Renal cortical epithelial cell (primary cell): ENCODE measurements around the gene AFAP1L2. TPM values are rescaled to one million over a fixed set of nuclear protein-coding genes. Genes with fewer than 3 reads are reported as not detected.
A peak's percentile ranks its signal among the peaks of the same experiment; 100 is the strongest.

Experiments
- DNase-seq: peaks from one replicate; pipeline ENCODE4 v3.0.0-alpha.2; 2011; ENCODE audit warnings: low read depth
- total RNA-seq: library from RNA; depleted of rRNA; stranded (reverse); fragments of >200 nt; gene quantifications from 2 replicates; pipeline ENCODE4 v1.2.3, GENCODE V29; 2014

AFAP1L2 gene
- total RNA-seq, 1 donor from 2014 or later: 71.4 TPM

GRCh38 chr10:114412907-114413797 lies 8.8 kb upstream of the AFAP1L2 start:
- peak; percentile 95 for DNase-seq

- peak; percentile 56 for DNase-seq
Observed at GRCh38 chr10:114408968-114409444, 4.7 kb upstream of the AFAP1L2 start.

DNA sequence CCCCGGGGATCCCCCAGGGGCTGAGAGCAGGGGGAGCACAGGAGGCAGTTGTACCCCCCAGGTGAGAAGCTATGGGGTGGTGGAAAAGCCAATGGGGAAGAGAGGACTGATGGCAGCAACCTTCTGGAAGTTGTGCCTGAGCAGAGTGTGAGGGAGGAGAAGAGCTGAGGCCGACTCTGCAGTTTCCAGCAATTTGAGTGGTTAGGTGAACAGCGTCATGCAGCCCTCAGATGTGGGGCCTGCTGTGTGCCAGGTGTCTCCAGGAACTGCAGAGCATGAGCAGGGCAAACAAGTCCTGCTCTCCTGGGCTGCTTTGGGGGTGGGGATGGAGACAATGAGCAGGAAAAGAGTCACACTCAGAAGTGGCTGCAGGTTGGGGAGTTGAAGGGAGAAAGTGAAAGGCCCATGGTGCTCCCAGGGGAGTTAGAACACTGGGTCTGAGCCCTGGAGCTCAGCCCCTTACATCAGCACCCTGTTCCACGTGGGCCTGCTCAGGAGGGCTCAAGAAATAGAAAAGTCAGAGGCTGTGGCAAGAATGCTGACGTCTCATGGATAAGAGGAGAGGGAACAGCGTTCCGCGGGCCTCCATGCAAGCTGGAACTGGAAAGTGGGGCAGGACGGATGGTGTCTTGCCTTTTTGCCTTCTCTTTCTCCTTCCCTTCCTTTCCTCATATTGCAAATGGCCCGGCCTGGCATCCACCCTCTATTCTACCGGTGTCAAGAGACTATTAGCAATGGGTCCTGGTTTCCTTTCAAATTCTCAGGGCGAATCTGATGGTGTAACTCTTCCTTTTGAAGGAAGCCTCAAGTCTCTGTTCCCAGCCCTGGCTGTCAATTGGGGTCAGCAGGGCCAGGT lies 4.0 kb upstream of the AFAP1L2 start:
- DNase-seq: no peak

DNA sequence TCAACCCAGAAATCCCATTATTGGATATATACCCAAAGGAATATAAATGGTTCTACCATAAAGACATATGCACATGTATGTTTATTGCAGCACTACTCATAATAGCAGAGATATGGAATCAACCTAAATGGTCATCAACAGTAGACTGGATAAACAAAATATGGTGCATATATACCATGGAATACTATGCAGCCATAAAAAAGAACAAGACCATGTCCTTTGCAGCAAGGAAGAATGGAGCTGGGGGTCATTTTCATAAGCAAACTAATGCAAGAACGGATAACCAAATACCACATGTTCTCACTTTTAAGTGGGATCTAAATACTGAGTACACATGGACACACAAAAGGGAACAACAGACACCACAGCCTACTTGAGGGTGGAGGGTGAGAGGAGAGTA lies 2.2 kb upstream of the AFAP1L2 start:
- no peak for DNase-seq

DNA sequence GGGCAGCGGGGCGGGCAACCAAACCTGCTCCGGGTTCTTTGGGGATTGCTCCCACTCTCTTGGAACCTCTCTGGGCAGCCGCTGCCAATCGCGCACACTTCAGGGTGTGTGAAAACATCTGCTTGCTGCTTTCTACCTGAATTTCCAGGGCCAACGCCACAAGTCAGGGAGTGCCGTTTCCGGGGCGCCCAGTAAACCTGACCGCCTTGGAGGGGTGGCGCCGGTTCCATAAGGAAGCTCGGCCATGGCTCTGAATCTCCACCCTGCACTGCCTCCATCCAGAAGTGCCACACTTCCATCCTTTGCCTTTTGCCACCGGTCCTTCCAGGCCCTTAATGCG lies 679 bp upstream of the AFAP1L2 start:
- DNase-seq: no peak

GRCh38 chr10:114403541-114404161 lies 651 bp downstream of the AFAP1L2 start:
- DNase-seq: no peak

GRCh38 chr10:114402871-114403540 lies 1.3 kb downstream of the AFAP1L2 start:
- DNase-seq: no peak

DNA sequence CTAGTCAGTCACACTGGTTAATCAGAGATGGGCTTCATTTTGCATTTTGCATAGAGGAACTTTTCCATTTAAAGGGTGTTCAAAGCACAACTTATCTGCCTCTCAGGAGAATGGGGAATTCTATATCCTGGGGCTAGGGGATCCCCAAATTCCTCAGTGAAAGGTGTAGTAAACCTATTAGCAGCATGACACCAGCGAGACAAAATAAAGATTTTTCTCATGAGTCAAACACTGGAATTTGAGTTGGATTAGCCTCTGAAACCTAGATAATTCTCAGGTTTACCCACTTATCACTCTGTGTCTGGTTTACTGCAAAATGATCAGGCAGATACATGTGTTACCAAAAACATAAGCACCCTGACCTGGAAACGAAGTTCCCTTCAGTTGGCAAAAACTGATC lies 2.1 kb downstream of the AFAP1L2 start:
- DNase-seq: no peak

GRCh38 chr10:114401195-114401791 lies 3.0 kb downstream of the AFAP1L2 start:
- peak; percentile 50 for DNase-seq

DNA sequence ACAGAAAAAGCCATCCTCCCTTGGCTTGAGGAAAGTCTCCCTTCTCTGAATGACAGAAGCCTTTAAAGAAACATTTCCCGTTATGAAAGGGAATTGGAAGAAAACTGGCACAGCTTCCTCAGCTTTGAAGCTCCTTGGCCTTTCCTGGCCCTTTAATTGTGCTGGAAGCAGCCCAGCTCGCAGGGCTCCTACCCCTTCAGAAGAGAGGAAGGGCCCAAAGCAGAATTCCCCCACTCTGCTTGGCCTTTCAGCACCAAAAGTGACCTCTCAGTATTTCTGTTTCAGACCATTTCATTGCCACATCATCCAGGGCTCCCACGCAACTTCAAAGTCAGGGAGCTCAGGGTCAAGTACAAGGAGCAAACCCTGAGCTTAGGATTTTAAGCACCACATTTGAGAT lies 4.2 kb downstream of the AFAP1L2 start:
- peak; percentile 29 for DNase-seq

DNA sequence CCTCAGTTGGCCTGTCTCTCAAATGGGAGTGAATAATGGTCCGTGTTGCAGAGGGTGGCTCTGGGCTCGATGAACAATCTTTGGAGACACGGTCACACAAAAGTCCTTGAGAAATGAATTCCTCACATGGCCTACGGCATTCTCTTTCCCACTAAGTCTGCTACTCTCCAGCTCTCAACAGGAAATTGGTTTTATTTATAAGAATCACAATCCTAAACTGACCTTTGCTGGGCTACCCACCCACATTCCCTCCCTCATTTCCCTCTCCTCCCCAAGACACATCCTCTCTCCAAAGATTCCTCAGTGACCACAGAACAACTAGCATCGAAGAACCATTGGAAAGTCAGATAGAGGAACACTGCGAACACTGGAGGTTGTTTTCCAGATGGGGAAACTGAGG lies 4.7 kb downstream of the AFAP1L2 start:
- DNase-seq: no peak

DNA sequence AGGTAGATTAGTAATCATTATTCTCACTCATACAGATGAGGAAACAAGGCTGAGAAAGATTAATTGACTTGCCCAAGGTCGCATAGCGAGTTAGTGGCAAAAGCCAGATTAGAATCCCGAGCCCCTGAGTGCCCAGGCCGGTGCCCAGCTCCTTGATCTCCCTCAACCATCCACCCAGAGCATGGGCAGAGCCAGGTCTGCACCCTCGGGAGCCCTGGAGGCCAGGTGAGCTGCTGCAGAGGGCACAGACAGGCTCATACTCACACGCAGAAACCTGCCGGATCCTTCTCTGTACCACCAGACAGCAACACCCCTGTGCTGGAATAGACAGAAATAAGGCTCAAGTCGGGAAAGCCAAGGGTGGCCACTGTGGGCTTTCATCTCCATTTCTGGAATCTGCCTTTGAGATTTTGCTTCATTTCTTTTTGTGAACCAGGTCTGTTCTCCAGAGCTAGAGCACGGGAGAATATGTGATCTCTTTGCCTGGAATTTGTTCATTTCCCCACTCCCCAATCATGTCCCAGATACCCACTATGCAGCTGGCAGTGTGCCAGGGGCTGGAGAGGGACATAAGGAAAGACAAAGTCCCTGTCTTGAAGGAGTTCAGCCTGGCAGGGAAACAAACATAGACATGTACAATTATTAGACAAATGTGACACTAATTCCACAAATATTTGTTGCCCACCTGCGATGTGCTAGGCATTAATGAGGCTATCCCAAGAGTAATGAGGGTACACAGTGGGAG lies 5.5 kb downstream of the AFAP1L2 start:
- DNase-seq: no peak

GRCh38 chr10:114397651-114398145 lies 6.6 kb downstream of the AFAP1L2 start:
- no peak for DNase-seq

- no peak for DNase-seq
Observed at GRCh38 chr10:114396464-114396863, 7.8 kb downstream of the AFAP1L2 start.

DNA sequence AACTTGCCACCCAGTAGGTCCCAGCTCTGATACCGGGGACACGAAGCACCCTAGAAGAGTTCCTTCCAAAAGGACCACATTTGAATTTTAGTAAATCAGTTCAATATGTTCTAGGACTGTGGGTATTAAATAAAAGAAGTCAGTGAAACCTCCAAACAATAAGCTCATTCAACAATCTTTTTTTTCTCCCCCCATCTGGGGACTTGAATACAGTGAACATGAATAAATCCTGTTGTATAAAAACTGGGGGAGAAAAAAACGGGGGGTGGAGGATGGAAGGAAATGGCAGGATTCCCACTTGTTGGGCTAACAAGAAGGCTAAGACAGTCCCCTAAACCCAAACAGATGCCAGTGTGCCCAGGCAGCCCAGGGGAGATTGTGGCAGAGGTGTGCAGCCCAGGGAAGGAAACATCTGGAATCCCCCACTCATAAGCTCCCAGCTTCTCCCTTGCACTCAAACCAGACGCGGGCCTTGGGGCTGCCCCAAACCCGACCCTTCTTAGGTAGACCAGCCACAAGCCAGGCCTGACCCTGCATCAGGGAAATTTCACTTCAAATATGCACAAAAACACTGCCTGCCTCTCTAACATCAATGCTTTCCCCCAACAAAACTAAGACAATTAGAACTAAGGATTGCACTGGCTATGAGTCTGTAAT lies 8.8 kb downstream of the AFAP1L2 start:
- no peak for DNase-seq

DNA sequence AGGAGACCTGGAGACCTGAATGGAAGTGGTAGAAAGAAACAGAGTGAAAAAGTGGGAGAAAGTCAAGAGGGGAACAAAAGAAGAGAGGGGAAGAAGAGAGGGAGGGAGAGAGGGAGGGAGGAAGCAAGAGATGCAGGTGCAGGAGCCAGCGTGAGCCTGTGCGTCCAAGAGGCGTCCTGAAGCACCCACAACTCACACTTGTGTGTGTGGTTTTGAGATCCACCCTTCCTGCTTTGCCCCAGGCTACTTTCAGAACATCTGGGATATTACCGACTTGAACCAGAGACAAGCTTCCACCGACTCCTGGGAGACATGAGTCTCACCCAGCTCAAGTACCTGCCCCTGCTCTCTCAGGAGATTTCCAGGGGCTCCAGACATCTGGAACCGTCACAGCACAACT lies 9.8 kb downstream of the AFAP1L2 start:
- DNase-seq: no peak

DNA sequence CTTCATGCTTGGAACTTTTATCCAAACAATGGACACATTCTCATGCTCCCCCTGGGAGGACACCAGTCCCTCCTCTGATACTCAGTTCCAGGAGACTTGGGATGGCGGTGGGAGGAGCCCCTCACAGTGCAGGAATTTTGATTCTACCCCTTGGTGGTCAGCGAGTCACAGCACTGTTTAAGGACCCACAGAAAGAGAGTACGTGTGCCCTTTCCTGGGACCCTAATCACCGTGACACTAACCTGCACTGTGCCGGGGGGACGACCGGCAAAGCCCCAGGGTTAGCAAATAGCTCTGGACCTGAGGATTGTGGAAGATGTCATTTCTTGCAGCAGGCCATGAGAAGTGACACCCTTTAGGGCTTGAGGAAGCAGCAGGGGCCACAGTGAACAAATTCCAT lies 10.4 kb downstream of the AFAP1L2 start:
- no peak for DNase-seq

DNA sequence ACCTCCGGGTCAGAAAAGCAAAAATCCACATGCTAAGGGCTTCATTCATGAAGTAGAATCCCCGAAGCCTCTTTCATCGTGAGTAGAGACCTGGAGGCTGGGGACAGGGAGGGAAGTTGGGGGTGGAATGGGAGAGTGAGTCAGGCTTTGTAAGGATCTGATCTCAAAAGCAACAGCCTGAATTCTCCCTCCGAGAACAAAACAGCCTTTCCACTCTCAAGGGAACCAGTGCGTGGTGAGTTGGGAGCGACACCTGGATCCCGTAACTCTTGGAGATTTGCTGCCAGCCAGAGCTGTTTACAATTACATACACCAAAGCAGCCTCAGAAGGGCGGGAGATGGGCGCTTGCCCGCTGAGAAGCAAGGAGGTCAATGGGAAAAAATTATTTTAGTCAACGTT lies 10.8 kb downstream of the AFAP1L2 start:
- peak; percentile 88 for DNase-seq

GRCh38 chr10:114392112-114392835 lies 12.0 kb downstream of the AFAP1L2 start:
- DNase-seq: no peak
